Measurements from ENCODE around the gene RAB3IP. TPM values are rescaled to one million over a fixed set of nuclear protein-coding genes. Genes with fewer than 3 reads are reported as not detected.

The RAB3IP gene
- total and polyA plus RNA-seq, 2 of the 4 experiments (the other 2 are of a cell fraction): 1.5 to 2.7 TPM

- no peaks in the 10 kb centered on the region for H4K20me1 ChIP-seq (ENCODE audit: insufficient read depth, low read length)
- no peak overlapping the region for H3K4ac ChIP-seq (ENCODE audit: low read depth, low read length)
- H3K9me1 ChIP-seq (ENCODE audit: insufficient read depth, low read length): no peaks in the 10 kb centered on the region
- no TSS peak for BruUV-seq (replicated peaks)
- no peak overlapping the region for H2BK5ac ChIP-seq (ENCODE audit: low read depth, low read length, poor library complexity, severe bottlenecking)
- H3K14ac ChIP-seq (replicated peaks; ENCODE audit: low read depth, low read length): no peak overlapping the region
- no peak overlapping the region for H4K5ac ChIP-seq (ENCODE audit: low read depth, low read length)
- no peak overlapping the region for H2BK120ac ChIP-seq (ENCODE audit: low read depth, low read length)
- WGBS, 2 experiments (ENCODE audit: extremely low coverage in 2 of 2, insufficient read length in 1 of 2): 83% methylated on average over 1 of the region's 4 CpGs; no CpG with 5 or more reads in 1 of the 2 experiments
- H3K79me1 ChIP-seq (ENCODE audit: low read depth in 1 of 2, low read length in 2 of 2): no peaks in the 10 kb centered on the region
- CTCF ChIA-PET: no interaction called here
- intact Hi-C loops (cut with micrococcal nuclease) (no loop called here), in situ Hi-C loops (cut with MboI; ENCODE audit: low sequenced_read_pairs) (no loop called here), dilution Hi-C loops (cut with HindIII; ENCODE audit: low sequenced_read_pairs, unreplicated experiment) (no loop called here)
- H3K56ac ChIP-seq (ENCODE audit: extremely low read depth, insufficient read depth, low read length): no peak overlapping the region
- H2AK5ac ChIP-seq (ENCODE audit: low read depth, low read length): no peak overlapping the region
- no peak overlapping the region for H3K9ac ChIP-seq (ENCODE audit: low read depth, low read length)
- H3K4me2 ChIP-seq (ENCODE audit: low read depth, low read length): no peak overlapping the region
- no peak for ATAC-seq (ENCODE audit: low read depth)
- no peak overlapping the region for H3K4me3 ChIP-seq (ENCODE audit: insufficient read depth, low read depth, low read length)
- H3K18ac ChIP-seq (ENCODE audit: low read depth, low read length): no peak overlapping the region
- no peaks in the 10 kb centered on the region for H3K36me3 ChIP-seq (ENCODE audit: control insufficient read depth, insufficient read depth, low read length)
- H3K9me3 ChIP-seq (ENCODE audit: control insufficient read depth, insufficient read depth, low read length): no peaks in the 10 kb centered on the region
- DNase-seq: no peak
- H3K23ac ChIP-seq (ENCODE audit: low read depth, low read length): no peak overlapping the region
- no peak overlapping the region for H2BK15ac ChIP-seq (ENCODE audit: low read depth, low read length)
- POLR2A ChIA-PET (ENCODE audit: unreplicated experiment): no interaction called here
- H4K91ac ChIP-seq (ENCODE audit: insufficient read depth, low read depth, low read length): no peak overlapping the region
- no peak for TF ChIP-seq RFX5 (IDR thresholded peaks at IDR 0.05; ENCODE audit: low read depth, low read length)
- no peak overlapping the region for H2AFZ ChIP-seq (replicated peaks; ENCODE audit: low read length, poor library complexity)
- no peak overlapping the region for H3K27ac ChIP-seq (ENCODE audit: insufficient read depth, low read length)
- no peaks in the 10 kb centered on the region for H3K27me3 ChIP-seq (ENCODE audit: control insufficient read depth, insufficient read depth, low read length)
- no peaks in the 10 kb centered on the region for H3K4me1 ChIP-seq (ENCODE audit: control insufficient read depth, insufficient read depth, low read length)
- H2AK9ac ChIP-seq (replicated peaks; ENCODE audit: low read depth, low read length, poor library complexity): no peak overlapping the region
- no peak overlapping the region for H4K8ac ChIP-seq (ENCODE audit: low read depth in 2 of 2, low read length in 2 of 2)
- no peak overlapping the region for H2BK20ac ChIP-seq (ENCODE audit: low read depth, low read length)
These were observed 99.2 kb downstream of the RAB3IP start for GRCh38 chr12:69837657-69838415.
